AG04450 (cell line): ENCODE measurements around the gene RND1. TPM values are rescaled to one million over a fixed set of nuclear protein-coding genes. Genes with fewer than 3 reads are reported as not detected.

Source experiments
- CTCF ChIA-PET: fragments of 300-600, 350-600 bp; formaldehyde crosslinking; extraction: SDS; loops from one replicate; lab custom pipeline; 2022; ENCODE audit warnings: antibody characterized with exemption, inconsistent platforms; lab: Charles Lee
- POLR2A ChIA-PET: fragments of 350-600 bp; formaldehyde crosslinking; extraction: SDS; loops from one replicate; lab custom pipeline; 2021; ENCODE audit warnings: antibody characterized with exemption, inconsistent platforms; lab: Yijun Ruan, JAX
- DNase-seq: peaks from one replicate; pipeline ENCODE4 v3.0.0-alpha.2; 2011; ENCODE audit warnings: low read depth, low spot score
- H3K27ac ChIP-seq: one replicate; pipeline ENCODE4 v1.5.1; 2012; ENCODE audit warnings: low read depth, low read length, control low read depth
- H3K27me3 ChIP-seq: one replicate; pipeline ENCODE4 v1.6.0; 2012; ENCODE audit warnings: low read length; ENCODE audit not compliant: control insufficient read depth, insufficient read depth
- H3K4me3 ChIP-seq: 2 replicates; pipeline ENCODE4 v1.5.1; 2011; ENCODE audit warnings: mild to moderate bottlenecking, low read depth, low read length, control low read depth
- H3K9me3 ChIP-seq: 2 replicates; pipeline ENCODE4 v1.5.1; 2012; ENCODE audit warnings: low read length; ENCODE audit not compliant: control insufficient read depth, insufficient read depth
- CTCF ChIP-seq: IDR thresholded peaks from 2 replicates; pipeline ENCODE4 v1.5.1; 2011; ENCODE audit warnings: low read depth, low read length, control low read depth, inconsistent platforms
- polyA plus RNA-seq: library from polyadenylated mRNA; depleted of rRNA; stranded (reverse); fragments of >200 nt; gene quantifications from 2 replicates; pipeline ENCODE4 v1.2.3, GENCODE V29; 2011

The RND1 gene
- polyA plus RNA-seq, 1 experiment, result 0.42 TPM

GRCh38 chr12:48822139-48822538 lies 43.5 kb downstream of the RND1 start:
- DNase-seq, result no peak
- Histone ChIP-seq H3K27me3 (no peaks in the 10 kb centered on the region), H3K27ac (no peak overlapping the region), H3K4me3 (no peak overlapping the region), H3K9me3 (peaks cover 3% of the 10 kb centered on the region; the same call in 1 of the 2 replicates)
- TF ChIP-seq CTCF, result no peak
- CTCF ChIA-PET, result no interaction called here
- POLR2A ChIA-PET, result no interaction called here

GRCh38 chr12:48819986-48820725 lies 45.5 kb downstream of the RND1 start:
- Histone ChIP-seq H3K27me3 (no peaks in the 10 kb centered on the region), H3K4me3 (no peak overlapping the region; the same call in 1 of the 2 replicates), H3K27ac (no peak overlapping the region), H3K9me3 (peaks cover 3% of the 10 kb centered on the region; the same call in 1 of the 2 replicates)
- ChIA-PET CTCF (interaction anchor here (0.7 to 1.5 kb wide), 7 partner anchors 24 to 159 kb away, joined by 3 to 6 read pairs (median 3); partner anchors contain the start of gene ADCY6), POLR2A (no interaction called here)
- TF ChIP-seq CTCF, result no peak
- no peak for DNase-seq

GRCh38 chr12:48818831-48819590 lies 46.7 kb downstream of the RND1 start:
- Histone ChIP-seq H3K4me3 (peak overlapping the region; percentile 76), H3K27me3 (no peaks in the 10 kb centered on the region), H3K27ac (peak overlapping the region; percentile 31), H3K9me3 (peaks cover 3% of the 10 kb centered on the region; the same call in 1 of the 2 replicates)
- ChIA-PET CTCF (interaction anchor here (0.7 to 1.5 kb wide), 7 partner anchors 23 to 160 kb away, joined by 3 to 6 read pairs (median 3); partner anchors contain the start of gene ADCY6), POLR2A (no interaction called here)
- TF ChIP-seq CTCF, result no peak; the same call in 1 of the 2 replicates
- DNase-seq, result no peak

- no peak for TF ChIP-seq CTCF
- peak within 1 kb of the TSS; percentile 76 for H3K4me3 ChIP-seq
- no peaks in the 10 kb centered on the region for H3K27me3 ChIP-seq
- ChIA-PET POLR2A (no interaction called here), CTCF (interaction anchor here (1.1 to 1.5 kb wide), 3 partner anchors 22 to 73 kb away, joined by 3 to 6 read pairs (median 3); no protein-coding TSS in a partner anchor)
- no peak for DNase-seq
- H3K27ac ChIP-seq, result peak within 1 kb of the TSS; percentile 11
- H3K9me3 ChIP-seq, result peaks cover 3% of the 10 kb centered on the region; the same call in 1 of the 2 replicates
These were observed 47.5 kb downstream of the RND1 start, which contains the start of gene CACNB3 for GRCh38 chr12:48817873-48818830. Gene CACNB3, plus strand, starts transcription at chr12:48818496. Its CDS starts 434 bp downstream, at chr12:48818930.
